SK-N-SH treated with all-trans-retinoic acid at 6 μM for 48 hours (cell line): ENCODE measurements around the gene NIPBL.

Experiments
- ARNTL ChIP-seq: fragments of 450-650 bp; formaldehyde crosslinking; IDR thresholded peaks from 2 replicates; pipeline ENCODE4 v1.5.0; 2020; ENCODE audit warnings: low read depth, mild to moderate bottlenecking, moderate library complexity, borderline replicate concordance
- CREB5 ChIP-seq: fragments of 250-450 bp; sonication (Bioruptor Pico); IDR thresholded peaks from 2 replicates; pipeline ENCODE4 v1.5.1; 2020; ENCODE audit warnings: low read depth, mild to moderate bottlenecking, moderate library complexity
- GLIS3 ChIP-seq: fragments of 250-450 bp; sonication (Bioruptor Pico); IDR thresholded peaks from 2 replicates; pipeline ENCODE4 v1.5.0; 2020; ENCODE audit warnings: mild to moderate bottlenecking, moderate library complexity
- OSR1 ChIP-seq: fragments of 250-450 bp; sonication (Bioruptor Pico); IDR thresholded peaks from 2 replicates; pipeline ENCODE4 v1.8.0; 2022; ENCODE audit warnings: moderate library complexity, mild to moderate bottlenecking, inconsistent platforms
- PATZ1 ChIP-seq: fragments of 250-450 bp; sonication (Bioruptor Pico); IDR thresholded peaks from 2 replicates; pipeline ENCODE4 v1.8.0; 2020; ENCODE audit warnings: mild to moderate bottlenecking, moderate library complexity, borderline replicate concordance
- RARB ChIP-seq: fragments of 250-450 bp; sonication (Bioruptor Pico); IDR thresholded peaks from 2 replicates; pipeline ENCODE4 v1.8.0; 2021; ENCODE audit warnings: mild to moderate bottlenecking, moderate library complexity
- SNAI2 ChIP-seq: fragments of 250-450 bp; sonication (Bioruptor Pico); IDR thresholded peaks from 2 replicates; pipeline ENCODE4 v1.5.0; 2020; ENCODE audit warnings: mild to moderate bottlenecking, moderate library complexity
- ZFP3 ChIP-seq: fragments of 250-450 bp; sonication (Bioruptor Pico); IDR thresholded peaks from 2 replicates; pipeline ENCODE4 v1.5.0; 2020; ENCODE audit warnings: mild to moderate bottlenecking, moderate library complexity
- ZNF70 ChIP-seq: fragments of 450-650 bp; formaldehyde crosslinking; IDR thresholded peaks from 2 replicates; pipeline ENCODE4 v1.5.0; 2020; ENCODE audit warnings: mild to moderate bottlenecking, moderate library complexity

- TF ChIP-seq OSR1 (CRISPR knock-in tag) (no peak), CREB5 (CRISPR knock-in tag) (no peak), ZFP3 (CRISPR knock-in tag) (no peak), SNAI2 (CRISPR knock-in tag) (no peak), PATZ1 (CRISPR knock-in tag) (no peak), ZNF70 (CRISPR knock-in tag) (no peak), ARNTL (CRISPR knock-in tag) (no peak), RARB (no peak), GLIS3 (no peak)
These were observed 152.3 kb downstream of the NIPBL start for GRCh38 chr5:37028910-37029309.
